K562 (cell line): ENCODE data around the gene GATAD1. TPM values are rescaled to one million over a fixed set of nuclear protein-coding genes. Genes with fewer than 3 reads are reported as not detected.

Experiments
- ATAC-seq: fragments of 200-7000 bp; cut with Tn5 transposase; 3 replicates; pipeline ENCODE4 v1.9.1; 2020; ENCODE audit warnings: moderate library complexity
- BruUV-seq: library from RNA; stranded (reverse); fragments of 400-500 nt; replicated peaks from 2 replicates; lab custom pipeline; 2021; lab: Mats Ljungman, UMichigan
- CTCF ChIA-PET: fragments of 300-600 bp; formaldehyde crosslinking; extraction: SDS; loops from one replicate; lab custom pipeline; 2021; ENCODE audit warnings: low intra/inter-chr PET ratio; lab: Yijun Ruan, JAX
- POLR2A ChIA-PET: fragments of 300-600, 350-650 bp; sonication (Branson Sonifier 250); formaldehyde crosslinking; extraction: SDS; loops from one replicate; lab custom pipeline; 2021; ENCODE audit warnings: antibody characterized with exemption, inconsistent platforms; lab: Yijun Ruan, JAX
- DNase-seq, 4 experiments: peaks; one replicate each; pipeline versions ENCODE4 v3.0.0 to v3.0.0-alpha.2; 2011 to 2018; ENCODE audit warnings: low spot score in 3 of 4, mixed read lengths in 3 of 4; ENCODE audit errors: extremely low read depth in 1 of 4
- FAIRE-seq: peaks from 2 replicates; lab custom pipeline; 2011; peaks lifted over from hg19 to GRCh38; lab: Jason Lieb, UNC
- H2AFZ ChIP-seq: 2 replicates; pipeline ENCODE4 v1.6.0; 2011; ENCODE audit warnings: low read depth, low read length, control low read depth, inconsistent platforms
- H3K27ac ChIP-seq: fragments of 200-600 bp; 3 replicates; pipeline ENCODE4 v1.8.0; 2011; ENCODE audit warnings: low read depth, mild to moderate bottlenecking, control low read depth, inconsistent platforms, low read length, moderate library complexity, mixed read lengths; ENCODE audit errors: extremely low read depth
- H3K27me3 ChIP-seq, 2 experiments: fragments of 300-600 bp in 1 of 2; 2 replicates in 1 of 2; 3 replicates in 1 of 2; pipeline versions ENCODE4 v1.6.0 to v1.8.0; 2011; ENCODE audit warnings: inconsistent platforms in 2 of 2, low read length in 2 of 2, mild to moderate bottlenecking in 1 of 2, mixed read lengths in 1 of 2, moderate library complexity in 1 of 2; ENCODE audit not compliant: control insufficient read depth in 2 of 2, insufficient read depth in 2 of 2
- H3K36me3 ChIP-seq: fragments of 300-600 bp; 3 replicates; pipeline ENCODE4 v1.8.0; 2011; ENCODE audit warnings: mild to moderate bottlenecking, low read length, inconsistent platforms; ENCODE audit not compliant: control insufficient read depth, insufficient read depth
- H3K4me1 ChIP-seq, 2 experiments: fragments of 200-600 bp in 1 of 2; replicated peaks in 1 of 2; 2 replicates in 1 of 2; 3 replicates in 1 of 2; pipeline versions ENCODE4 v1.5.1 to v1.8.0; 2011; ENCODE audit warnings: inconsistent platforms in 2 of 2, low read length in 2 of 2, mild to moderate bottlenecking in 1 of 2, mixed read lengths in 1 of 2, moderate library complexity in 1 of 2; ENCODE audit not compliant: control insufficient read depth in 2 of 2, insufficient read depth in 2 of 2
- H3K4me2 ChIP-seq: 2 replicates; pipeline ENCODE4 v1.6.1; 2011; ENCODE audit warnings: low read length, control low read depth, inconsistent platforms, mixed read lengths; ENCODE audit not compliant: insufficient read depth
- H3K4me3 ChIP-seq: fragments of 200-600 bp; sonication (generic), shearing (Covaris generic); 2 replicates; pipeline ENCODE4 v1.5.1; 2016; ENCODE audit warnings: control low read depth, inconsistent platforms
- H3K79me2 ChIP-seq: fragments of 200-600 bp; 3 replicates; pipeline ENCODE4 v1.8.0; 2011; ENCODE audit warnings: low read length, inconsistent platforms; ENCODE audit not compliant: control insufficient read depth, insufficient read depth
- H3K9ac ChIP-seq, 2 experiments: 2 replicates each; pipeline versions ENCODE4 v1.6.0 to v1.6.1; 2011; ENCODE audit warnings: low read depth in 2 of 2, low read length in 2 of 2, control low read depth in 1 of 2, inconsistent platforms in 1 of 2, mild to moderate bottlenecking in 1 of 2, mixed read lengths in 1 of 2; ENCODE audit not compliant: insufficient read depth in 1 of 2
- H3K9me1 ChIP-seq: one replicate; pipeline ENCODE4 v1.6.0; 2011; ENCODE audit warnings: inconsistent platforms, mild to moderate bottlenecking, low read length, moderate library complexity; ENCODE audit not compliant: control insufficient read depth, insufficient read depth
- H3K9me3 ChIP-seq: replicated peaks from 2 replicates; pipeline ENCODE4 v1.5.1; 2011; ENCODE audit warnings: low read depth, low read length, inconsistent platforms; ENCODE audit not compliant: control insufficient read depth, insufficient read depth
- H4K20me1 ChIP-seq: replicated peaks from 2 replicates; pipeline ENCODE4 v1.6.1; 2011; ENCODE audit warnings: low read length, inconsistent platforms, mixed read lengths; ENCODE audit not compliant: control insufficient read depth, insufficient read depth
- ARID2 ChIP-seq: fragments of 450-650 bp; IDR thresholded peaks from 2 replicates; pipeline ENCODE4 v1.6.1; 2017; ENCODE audit warnings: antibody characterized with exemption, mild to moderate bottlenecking
- CCNT2 ChIP-seq: IDR thresholded peaks from 2 replicates; pipeline ENCODE4 v1.6.1; 2011; ENCODE audit warnings: borderline replicate concordance, low read depth, mild to moderate bottlenecking, moderate library complexity, mixed read lengths, low read length; ENCODE audit not compliant: insufficient read length; ENCODE audit errors: extremely low read depth
- GTF2F1 ChIP-seq: IDR thresholded peaks from 2 replicates; pipeline ENCODE4 v1.6.1; 2011; ENCODE audit warnings: low read depth, low read length, improper control_type of control experiment
- HDAC1 ChIP-seq, 2 experiments: fragments of 450-650 bp; IDR thresholded peaks; 2 replicates each; pipeline ENCODE4 v1.6.1; 2016 to 2017; ENCODE audit warnings: inconsistent platforms in 1 of 2, mild to moderate bottlenecking in 1 of 2, moderate library complexity in 1 of 2
- KAT8 ChIP-seq: fragments of 450-650 bp; IDR thresholded peaks from 2 replicates; pipeline ENCODE4 v1.6.1; 2016; ENCODE audit warnings: low read depth, mild to moderate bottlenecking
- LCOR ChIP-seq: sonication (generic); formaldehyde crosslinking; IDR thresholded peaks from 2 replicates; pipeline ENCODE4 v1.8.0; 2022; ENCODE audit warnings: mild to moderate bottlenecking, missing genetic modification reagents
- MCM5 ChIP-seq: fragments of 450-650 bp; IDR thresholded peaks from 2 replicates; pipeline ENCODE4 v1.6.1; 2016; ENCODE audit warnings: low read depth
- PTBP1 ChIP-seq: fragments of 200-400 bp; formaldehyde crosslinking; IDR thresholded peaks from 2 replicates; pipeline ENCODE4 v1.6.1; 2017; ENCODE audit warnings: low read depth, low read length
- ZC3H4 ChIP-seq: sonication (generic); formaldehyde crosslinking; IDR thresholded peaks from 2 replicates; pipeline ENCODE4 v1.9.0; 2021; ENCODE audit warnings: missing genetic modification reagents, borderline replicate concordance
- ZFP36 ChIP-seq: fragments of 150-350 bp; IDR thresholded peaks from 2 replicates; pipeline ENCODE4 v1.6.1; 2018; ENCODE audit warnings: low read length, low read depth; ENCODE audit not compliant: partially characterized antibody
- ZNF197 ChIP-seq: fragments of 200-800 bp; sonication (Bioruptor generic); IDR thresholded peaks from 2 replicates; pipeline ENCODE4 v1.6.1; 2016; ENCODE audit warnings: low read depth, missing genetic modification characterization, missing compliant biosample characterization
- in situ Hi-C: fragments of 300-500 bp; cut with MboI; formaldehyde crosslinking; loops from 4 replicates; pipeline ENCODE4 v1.15.0; 2018; ENCODE audit warnings: inconsistent platforms, mixed read lengths
- intact Hi-C: fragments of 100-400 bp; cut with micrococcal nuclease; formaldehyde crosslinking; loops from 2 replicates; pipeline ENCODE4 v1.14.2; 2022
- polyA plus RNA-seq, 8 experiments: library from polyadenylated mRNA; depleted of rRNA in 4 of 8; stranded (reverse) in 5 of 8; unstranded in 3 of 8; fragments of >200 nt; fragmentation: Nextera tagmentation in 2 of 8; fragmentation: Illumina TruSeq in 1 of 8; extraction: Ambion mirVana in 2 of 8; extraction: Trizol in 1 of 8; gene quantifications; 2 replicates each; pipeline versions ENCODE4 v1.2.1 to v1.2.3, GENCODE V29; 2011 to 2014; ENCODE audit warnings: inconsistent platforms in 1 of 8, missing spikeins in 1 of 8
- total RNA-seq, 7 experiments: library from RNA; depleted of rRNA in 6 of 7; stranded (reverse); fragments of >200 nt in 6 of 7; fragmentation: Illumina TruSeq in 2 of 7; extraction: Trizol in 2 of 7; gene quantifications; 2 replicates each; pipeline versions ENCODE4 v1.2.1 to v1.2.3, GENCODE V29; 2011 to 2021; ENCODE audit warnings: low replicate concordance in 1 of 7
- TF ChIP-seq, protein P1 (sequence below): fragments of 250-450 bp; sonication (Bioruptor Pico); IDR thresholded peaks from 2 replicates; pipeline ENCODE4 v1.5.0; 2021; ENCODE audit warnings: mild to moderate bottlenecking, borderline replicate concordance
- TF ChIP-seq, protein P2 (sequence below), 2 experiments: fragments of 250-450 bp in 1 of 2; fragments of 450-650 bp in 1 of 2; sonication (Bioruptor Pico) in 1 of 2; IDR thresholded peaks; 2 replicates each; pipeline versions ENCODE4 v1.6.1 to v1.8.0; 2016 to 2021; ENCODE audit warnings: mild to moderate bottlenecking in 2 of 2, moderate library complexity in 2 of 2, missing compliant biosample characterization in 1 of 2, missing genetic modification characterization in 1 of 2

Gene GATAD1
- total and polyA plus RNA-seq, 9 of the 15 experiments (the other 6 are each of a cell fraction or from before 2014, with no cell fraction given), result 9.3 to 67.7 (median 34.3) TPM

DNA sequence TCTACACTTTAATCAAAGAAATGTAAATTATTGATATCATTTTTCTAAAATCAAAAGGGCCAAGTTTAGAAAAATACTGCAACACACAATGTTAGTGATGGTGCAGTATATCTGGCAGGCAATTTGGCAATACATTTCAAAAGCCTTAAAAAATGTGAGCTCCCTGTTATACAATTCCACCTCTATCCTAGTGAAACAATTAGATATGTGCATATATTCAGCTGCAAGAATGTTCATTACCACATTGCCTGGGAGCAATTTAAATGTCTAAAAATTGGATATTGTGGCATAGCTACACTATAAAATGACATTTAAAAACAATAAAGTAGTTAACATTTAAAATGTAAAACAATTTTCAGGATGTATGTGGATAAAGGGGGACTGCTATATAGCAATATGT is 40.5 kb downstream of the GATAD1 start:
- no peak overlapping the region for H3K27ac ChIP-seq
- no peaks in the 10 kb centered on the region for H3K27me3 ChIP-seq
- H3K9me3 ChIP-seq, result no peaks in the 10 kb centered on the region
- CTCF ChIA-PET, result no interaction called here
- H3K79me2 ChIP-seq, result no peaks in the 10 kb centered on the region
- no peak for FAIRE-seq
- POLR2A ChIA-PET, result no interaction called here
- H3K9me1 ChIP-seq, result no peaks in the 10 kb centered on the region
- BruUV-seq, result no TSS peak
- in situ Hi-C loops, result no loop called here
- no peaks in the 10 kb centered on the region; a peak in 2 of 5 replicates for H3K4me1 ChIP-seq
- no peaks in the 10 kb centered on the region for H4K20me1 ChIP-seq
- TF ChIP-seq PTBP1 (no peak), ZNF197 (no peak), MCM5 (no peak), LCOR (CRISPR knock-in tag) (no peak), ZC3H4 (no peak), CCNT2 (no peak), KAT8 (no peak), HDAC1 (IDR thresholded peaks at IDR 0.05) (no peak), ARID2 (no peak), GTF2F1 (no peak), ZFP36 (no peak)
- TF ChIP-seq, protein P1, sequence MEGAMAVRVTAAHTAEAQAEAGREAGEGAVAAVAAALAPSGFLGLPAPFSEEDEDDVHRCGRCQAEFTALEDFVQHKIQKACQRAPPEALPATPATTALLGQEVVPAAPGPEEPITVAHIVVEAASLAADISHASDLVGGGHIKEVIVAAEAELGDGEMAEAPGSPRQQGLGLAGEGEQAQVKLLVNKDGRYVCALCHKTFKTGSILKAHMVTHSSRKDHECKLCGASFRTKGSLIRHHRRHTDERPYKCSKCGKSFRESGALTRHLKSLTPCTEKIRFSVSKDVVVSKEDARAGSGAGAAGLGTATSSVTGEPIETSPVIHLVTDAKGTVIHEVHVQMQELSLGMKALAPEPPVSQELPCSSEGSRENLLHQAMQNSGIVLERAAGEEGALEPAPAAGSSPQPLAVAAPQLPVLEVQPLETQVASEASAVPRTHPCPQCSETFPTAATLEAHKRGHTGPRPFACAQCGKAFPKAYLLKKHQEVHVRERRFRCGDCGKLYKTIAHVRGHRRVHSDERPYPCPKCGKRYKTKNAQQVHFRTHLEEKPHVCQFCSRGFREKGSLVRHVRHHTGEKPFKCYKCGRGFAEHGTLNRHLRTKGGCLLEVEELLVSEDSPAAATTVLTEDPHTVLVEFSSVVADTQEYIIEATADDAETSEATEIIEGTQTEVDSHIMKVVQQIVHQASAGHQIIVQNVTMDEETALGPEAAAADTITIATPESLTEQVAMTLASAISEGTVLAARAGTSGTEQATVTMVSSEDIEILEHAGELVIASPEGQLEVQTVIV (CRISPR knock-in tag), result no peak
- TF ChIP-seq, protein P2, sequence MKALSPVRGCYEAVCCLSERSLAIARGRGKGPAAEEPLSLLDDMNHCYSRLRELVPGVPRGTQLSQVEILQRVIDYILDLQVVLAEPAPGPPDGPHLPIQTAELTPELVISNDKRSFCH (CRISPR knock-in tag; IDR thresholded peaks at IDR 0.05), result no peak
- TF ChIP-seq, protein P2 (tag; IDR thresholded peaks at IDR 0.05), result no peak
- peaks cover 41% of the 10 kb centered on the region; the same call in 2 of the 3 replicates for H3K36me3 ChIP-seq
- no peak for DNase-seq
- H2AFZ ChIP-seq, result no peak overlapping the region
- no peak overlapping the region for H3K4me2 ChIP-seq
- intact Hi-C loops, result loop anchor here (10.0 kb wide), 1 partner anchor 77 kb away; no protein-coding TSS in a partner anchor
- H3K9ac ChIP-seq, result no peak overlapping the region
- no peak overlapping the region for H3K4me3 ChIP-seq
- ATAC-seq, result no peak
